Mesenchymal stem cell (in vitro differentiated cells and primary cell): ENCODE measurements around the gene CRELD2.
A peak's percentile ranks its signal among the peaks of the same experiment; 100 is the strongest.

Experiments used
- DNase-seq: peaks from one replicate; pipeline ENCODE4 v3.0.0-alpha.2; 2013
- H2AFZ ChIP-seq: one replicate; pipeline ENCODE4 v1.6.1; 2013; ENCODE audit warnings: low read depth, mild to moderate bottlenecking, control low read depth, inconsistent platforms, low read length, moderate library complexity
- H2AK5ac ChIP-seq: 2 replicates; pipeline ENCODE4 v1.6.1; 2013; ENCODE audit warnings: low read length, moderate library complexity, mild to moderate bottlenecking, inconsistent platforms; ENCODE audit not compliant: severe bottlenecking
- H2BK120ac ChIP-seq: one replicate; pipeline ENCODE4 v1.6.1; 2013; ENCODE audit warnings: low read depth, mild to moderate bottlenecking, inconsistent platforms, low read length, moderate library complexity
- H2BK12ac ChIP-seq, 2 experiments: one replicate each; pipeline ENCODE4 v1.6.1; 2013; ENCODE audit warnings: inconsistent platforms in 2 of 2, low read length in 2 of 2, mild to moderate bottlenecking in 2 of 2, moderate library complexity in 2 of 2, control low read depth in 1 of 2
- H2BK15ac ChIP-seq: one replicate; pipeline ENCODE4 v1.6.1; 2013; ENCODE audit warnings: mild to moderate bottlenecking, low read depth, inconsistent platforms; ENCODE audit not compliant: poor library complexity, severe bottlenecking
- H2BK5ac ChIP-seq: 2 replicates; pipeline ENCODE4 v1.6.1; 2013; ENCODE audit warnings: low read depth, mild to moderate bottlenecking, low read length, control low read depth, inconsistent platforms; ENCODE audit not compliant: poor library complexity, severe bottlenecking
- H3K14ac ChIP-seq, 2 experiments: one replicate each; pipeline ENCODE4 v1.6.1; 2013; ENCODE audit warnings: inconsistent platforms in 2 of 2, low read length in 2 of 2, control low read depth in 1 of 2, mild to moderate bottlenecking in 1 of 2, moderate library complexity in 1 of 2
- H3K18ac ChIP-seq, 2 experiments: one replicate each; pipeline ENCODE4 v1.6.1; 2013; ENCODE audit warnings: inconsistent platforms in 2 of 2, low read length in 2 of 2, control low read depth in 1 of 2, low read depth in 1 of 2, mild to moderate bottlenecking in 1 of 2
- H3K23ac ChIP-seq, 2 experiments: one replicate each; pipeline ENCODE4 v1.6.1; 2013; ENCODE audit warnings: inconsistent platforms in 2 of 2, low read length in 2 of 2, mild to moderate bottlenecking in 2 of 2, moderate library complexity in 2 of 2, control low read depth in 1 of 2
- H3K27ac ChIP-seq: 2 replicates; pipeline ENCODE4 v1.5.1; 2013; ENCODE audit warnings: mild to moderate bottlenecking, moderate library complexity, low read length, control low read depth, inconsistent platforms; ENCODE audit not compliant: poor library complexity, severe bottlenecking
- H3K27me3 ChIP-seq, 2 experiments: 2 replicates each; pipeline versions ENCODE4 v1.6.1 to v1.7.0; 2013; ENCODE audit warnings: low read length in 2 of 2, mild to moderate bottlenecking in 2 of 2, moderate library complexity in 2 of 2, control low read depth in 1 of 2, inconsistent platforms in 1 of 2; ENCODE audit not compliant: control insufficient read depth in 1 of 2, insufficient read depth in 1 of 2
- H3K36me3 ChIP-seq, 2 experiments: 2 replicates each; pipeline versions ENCODE4 v1.6.1 to v1.7.0; 2013; ENCODE audit warnings: low read length in 2 of 2, control low read depth in 1 of 2, inconsistent platforms in 1 of 2, low read depth in 1 of 2, mild to moderate bottlenecking in 1 of 2; ENCODE audit not compliant: insufficient read depth in 2 of 2, control insufficient read depth in 1 of 2
- H3K4ac ChIP-seq, 2 experiments: one replicate each; pipeline ENCODE4 v1.6.1; 2013; ENCODE audit warnings: inconsistent platforms in 2 of 2, low read length in 2 of 2, mild to moderate bottlenecking in 2 of 2, moderate library complexity in 2 of 2, control low read depth in 1 of 2, low read depth in 1 of 2
- H3K4me1 ChIP-seq: 2 replicates; pipeline ENCODE4 v1.6.1; 2013; ENCODE audit warnings: low read depth, low read length, control low read depth; ENCODE audit not compliant: control insufficient read depth, insufficient read depth
- H3K4me2 ChIP-seq: 2 replicates; pipeline ENCODE4 v1.6.1; 2013; ENCODE audit warnings: low read length, mild to moderate bottlenecking, inconsistent platforms; ENCODE audit not compliant: poor library complexity, severe bottlenecking
- H3K4me3 ChIP-seq, 2 experiments: 2 replicates each; pipeline versions ENCODE4 v1.5.1 to v1.7.0; 2013; ENCODE audit warnings: low read length in 2 of 2, mild to moderate bottlenecking in 2 of 2, control low read depth in 1 of 2, low read depth in 1 of 2; ENCODE audit not compliant: insufficient read depth in 1 of 2
- H3K79me1 ChIP-seq: replicated peaks from 2 replicates; pipeline ENCODE4 v1.6.1; 2013; ENCODE audit warnings: mild to moderate bottlenecking, control low read depth, low read length, inconsistent platforms; ENCODE audit not compliant: poor library complexity, severe bottlenecking
- H3K9ac ChIP-seq: 2 replicates; pipeline ENCODE4 v1.7.0; 2013; ENCODE audit warnings: mild to moderate bottlenecking, low read length, moderate library complexity
- H3K9me3 ChIP-seq: 2 replicates; pipeline ENCODE4 v1.7.0; 2013; ENCODE audit warnings: mild to moderate bottlenecking, low read length; ENCODE audit not compliant: control insufficient read depth
- H4K8ac ChIP-seq: one replicate; pipeline ENCODE4 v1.6.1; 2013; ENCODE audit warnings: inconsistent platforms, mild to moderate bottlenecking, low read length, moderate library complexity
- H4K91ac ChIP-seq: one replicate; pipeline ENCODE4 v1.6.1; 2013; ENCODE audit warnings: mild to moderate bottlenecking, low read length, inconsistent platforms
- WGBS: methylation state at CpG from one replicate; pipeline ENCODE4 v1.1.7; 2013; ENCODE audit warnings: mixed read lengths; 5-methylcytosine and 5-hydroxymethylcytosine counted together

The CRELD2 gene

GRCh38 chr22:49956914-49957825 is 38.7 kb downstream of the CRELD2 start:
- DNase-seq, result no peak
- no peaks in the 10 kb centered on the region for H3K9me3 ChIP-seq
- H3K4ac ChIP-seq, result no peak overlapping the region
- no peak overlapping the region for H2BK15ac ChIP-seq
- H3K9ac ChIP-seq, result no peak overlapping the region
- no peak overlapping the region for H4K8ac ChIP-seq
- peak overlapping the region; percentile 31 for H4K91ac ChIP-seq
- no peak overlapping the region for H3K4me2 ChIP-seq
- no peak overlapping the region for H3K18ac ChIP-seq
- peaks cover 49% of the 10 kb centered on the region for H3K4me1 ChIP-seq
- H2AFZ ChIP-seq, result no peak overlapping the region
- no peak overlapping the region for H3K14ac ChIP-seq
- no peak overlapping the region for H3K27ac ChIP-seq
- peaks cover 0 to 6% of the 10 kb centered on the region in 2 experiments for H3K36me3 ChIP-seq
- no peak overlapping the region for H2BK120ac ChIP-seq
- H3K4me3 ChIP-seq, result no peak overlapping the region
- H2BK12ac ChIP-seq, result peak overlapping the region in 1 of 2 experiments; percentile 16
- 95% methylated on average over 18 of the region's 20 CpGs for WGBS
- no peak overlapping the region for H2AK5ac ChIP-seq
- H3K23ac ChIP-seq, result no peak overlapping the region
- peaks cover 2% of the 10 kb centered on the region for H3K79me1 ChIP-seq
- no peak overlapping the region for H2BK5ac ChIP-seq
- H3K27me3 ChIP-seq, result no peaks in the 10 kb centered on the region

- peak overlapping the region in 1 of 2 experiments; percentile 18 for H3K4ac ChIP-seq
- H4K8ac ChIP-seq, result no peak overlapping the region
- no peaks in the 10 kb centered on the region for H3K9me3 ChIP-seq
- no peak overlapping the region for H3K23ac ChIP-seq
- no peak for DNase-seq
- H3K79me1 ChIP-seq, result peaks cover 4% of the 10 kb centered on the region
- H4K91ac ChIP-seq, result peak overlapping the region; percentile 52
- no peaks in the 10 kb centered on the region for H3K27me3 ChIP-seq
- no peak overlapping the region for H3K9ac ChIP-seq
- peaks cover 48% of the 10 kb centered on the region for H3K4me1 ChIP-seq
- H3K36me3 ChIP-seq, result peaks cover 5 to 11% of the 10 kb centered on the region in 2 experiments
- H3K14ac ChIP-seq, result no peak overlapping the region
- no peak overlapping the region for H3K27ac ChIP-seq
- H2AK5ac ChIP-seq, result no peak overlapping the region
- no peak overlapping the region for H2BK15ac ChIP-seq
- H2AFZ ChIP-seq, result no peak overlapping the region
- H2BK120ac ChIP-seq, result no peak overlapping the region
- 93% methylated on average over 12 of the region's 12 CpGs for WGBS
- H2BK5ac ChIP-seq, result no peak overlapping the region
- H3K4me3 ChIP-seq, result no peak overlapping the region
- H2BK12ac ChIP-seq, result peak overlapping the region; percentile 2 to 28
- H3K4me2 ChIP-seq, result no peak overlapping the region
- no peak overlapping the region for H3K18ac ChIP-seq
These were observed 39.5 kb downstream of the CRELD2 start for GRCh38 chr22:49957826-49958365.

GRCh38 chr22:49958366-49958921 is 40.0 kb downstream of the CRELD2 start:
- H3K4me2 ChIP-seq, result no peak overlapping the region
- H3K27me3 ChIP-seq, result no peaks in the 10 kb centered on the region
- H2BK120ac ChIP-seq, result no peak overlapping the region
- no peak overlapping the region for H4K8ac ChIP-seq
- H3K79me1 ChIP-seq, result peaks cover 8% of the 10 kb centered on the region
- no peak for DNase-seq
- no peak overlapping the region for H3K27ac ChIP-seq
- 82% methylated on average over 16 of the region's 16 CpGs for WGBS
- H3K4me3 ChIP-seq, result no peak overlapping the region
- peak overlapping the region in 1 of 2 experiments; percentile 80 for H3K4ac ChIP-seq
- peak overlapping the region; percentile 72 for H4K91ac ChIP-seq
- no peak overlapping the region for H3K18ac ChIP-seq
- H3K23ac ChIP-seq, result no peak overlapping the region
- no peak overlapping the region for H2AFZ ChIP-seq
- peak overlapping the region; percentile 61 to 91 for H2BK12ac ChIP-seq
- no peaks in the 10 kb centered on the region for H3K9me3 ChIP-seq
- no peak overlapping the region for H3K9ac ChIP-seq
- H2BK15ac ChIP-seq, result no peak overlapping the region
- peaks cover 48% of the 10 kb centered on the region for H3K4me1 ChIP-seq
- peaks cover 10 to 17% of the 10 kb centered on the region in 2 experiments for H3K36me3 ChIP-seq
- H3K14ac ChIP-seq, result no peak overlapping the region
- no peak overlapping the region for H2BK5ac ChIP-seq
- peak overlapping the region; percentile 27 for H2AK5ac ChIP-seq
